ENCODE results near the gene TTC33. TPM values are rescaled to one million over a fixed set of nuclear protein-coding genes. Genes with fewer than 3 reads are reported as not detected.
"Not testable (repeated sequence)": the region's sequence is repeated elsewhere in the genome, so short reads cannot be mapped to it uniquely, and the experiment has no call there.

Gene TTC33
- polyA plus RNA-seq, 1 donor from 2014 or later = 73.5 TPM

DNA sequence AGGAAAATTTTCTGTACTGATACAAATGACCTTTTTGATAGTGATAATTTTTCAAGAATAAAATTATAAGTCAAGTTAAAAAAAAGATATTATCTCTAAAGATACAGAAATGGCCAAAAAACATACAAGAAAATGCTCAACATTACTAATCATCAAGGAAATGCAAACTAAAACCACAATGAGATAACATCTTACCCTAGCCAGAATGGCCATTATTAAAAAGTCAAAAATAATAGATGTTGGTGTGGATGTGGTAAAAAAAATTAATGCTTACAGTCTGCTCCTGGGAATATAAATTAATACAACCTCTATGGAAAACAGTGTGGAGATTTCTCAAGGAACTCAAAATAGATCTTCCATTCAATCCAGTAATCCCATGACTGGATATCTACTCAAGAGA lies 99.0 kb downstream of the TTC33 start:
- no peak overlapping the region for H3K4me3 ChIP-seq (ENCODE audit: low read length)
- H3K27ac ChIP-seq (ENCODE audit: low read length) = no peak overlapping the region
- H3F3A ChIP-seq (ENCODE audit: insufficient read depth, low read length, poor library complexity, severe bottlenecking) = no peaks in the 10 kb centered on the region
- H3K9me3 ChIP-seq (ENCODE audit: low read length) = no peaks in the 10 kb centered on the region
- H3K36me3 ChIP-seq (ENCODE audit: insufficient read depth, low read length) = no peaks in the 10 kb centered on the region
- H3K9me2 ChIP-seq (ENCODE audit: insufficient read depth, low read length) = no peaks in the 10 kb centered on the region
- H2AFZ ChIP-seq (ENCODE audit: low read depth, low read length) = no peak overlapping the region
- H3K9ac ChIP-seq (ENCODE audit: low read length) = no peak overlapping the region
- no peak overlapping the region for H3K4me2 ChIP-seq (ENCODE audit: low read length)
- no peaks in the 10 kb centered on the region for H4K20me1 ChIP-seq (ENCODE audit: insufficient read depth)
- H3K79me2 ChIP-seq (replicated peaks; ENCODE audit: insufficient read depth, low read length) = no peaks in the 10 kb centered on the region
- no peaks in the 10 kb centered on the region for H3K27me3 ChIP-seq (ENCODE audit: insufficient read depth, low read depth, low read length)
- TF ChIP-seq EP300 (conservative IDR thresholded peaks at IDR 0.05; ENCODE audit: poor library complexity, severe bottlenecking) (no peak), MXI1 (conservative IDR thresholded peaks at IDR 0.05; ENCODE audit: poor library complexity, severe bottlenecking) (no peak), CTCF (IDR thresholded peaks at IDR 0.05; ENCODE audit: poor library complexity, severe bottlenecking) (no peak), RAD21 (conservative IDR thresholded peaks at IDR 0.05) (no peak), REST (IDR thresholded peaks at IDR 0.05; ENCODE audit: borderline replicate concordance) (no peak), POLR2AphosphoS5 (IDR thresholded peaks at IDR 0.05) (no peak), TAF1 (IDR thresholded peaks at IDR 0.05; ENCODE audit: low read depth) (no peak), EZH2 (IDR thresholded peaks at IDR 0.05; ENCODE audit: borderline replicate concordance, insufficient read depth, low read length, poor library complexity, severe bottlenecking) (no peak), SMC3 (conservative IDR thresholded peaks at IDR 0.05; ENCODE audit: poor library complexity) (no peak)

DNA sequence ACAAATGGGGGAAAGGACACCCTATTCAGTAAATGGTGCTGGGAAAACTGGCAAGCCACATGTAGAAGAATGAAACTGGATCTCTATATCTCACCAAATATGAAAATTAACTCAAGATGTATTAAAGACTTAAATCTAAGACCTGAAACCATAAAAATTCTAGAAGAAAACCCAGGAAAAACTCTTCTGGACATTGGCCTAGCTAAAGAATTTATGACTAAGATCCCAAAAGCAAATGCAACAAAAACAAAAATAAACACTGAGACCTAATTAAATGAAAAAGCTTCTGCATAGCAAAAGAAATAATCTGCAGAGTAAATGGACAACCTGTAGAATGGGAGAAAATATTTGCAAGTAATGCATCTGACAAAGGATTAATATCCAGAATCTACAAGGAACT lies 99.7 kb downstream of the TTC33 start:
- H3K27ac ChIP-seq (ENCODE audit: low read length); H3K9me3 ChIP-seq (ENCODE audit: low read length); H3K79me2 ChIP-seq (replicated peaks; ENCODE audit: insufficient read depth, low read length); H2AFZ ChIP-seq (ENCODE audit: low read depth, low read length); H3K27me3 ChIP-seq (ENCODE audit: insufficient read depth, low read depth, low read length); H3K4me2 ChIP-seq (ENCODE audit: low read length); H3K9me2 ChIP-seq (ENCODE audit: insufficient read depth, low read length); H3F3A ChIP-seq (ENCODE audit: insufficient read depth, low read length, poor library complexity, severe bottlenecking); H3K4me3 ChIP-seq (ENCODE audit: low read length); H3K36me3 ChIP-seq (ENCODE audit: insufficient read depth, low read length); H3K9ac ChIP-seq (ENCODE audit: low read length); H4K20me1 ChIP-seq (ENCODE audit: insufficient read depth): not testable (repeated sequence)

DNA sequence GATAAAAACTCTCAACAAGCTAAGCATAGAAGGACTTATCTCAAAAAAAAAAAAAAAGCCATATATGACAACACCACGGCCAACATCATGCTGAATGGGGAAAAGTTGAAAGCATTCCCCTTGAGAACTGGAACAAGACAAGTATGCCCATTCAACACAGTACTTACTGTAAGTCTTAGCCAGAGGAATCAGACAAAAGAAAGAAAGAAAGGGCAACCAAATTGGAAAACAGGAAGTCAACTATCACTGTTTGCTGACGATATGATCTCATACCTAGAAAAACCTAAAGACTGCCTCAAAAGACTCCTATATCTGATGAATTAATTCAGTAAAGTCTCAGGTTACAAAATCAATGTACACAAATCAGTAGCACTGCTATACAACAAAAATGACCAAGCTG lies 100.6 kb downstream of the TTC33 start:
- no peaks in the 10 kb centered on the region for H3K36me3 ChIP-seq (ENCODE audit: insufficient read depth, low read length)
- no peak overlapping the region for H3K9ac ChIP-seq (ENCODE audit: low read length)
- H3K9me3 ChIP-seq (ENCODE audit: low read length) = no peaks in the 10 kb centered on the region
- no peaks in the 10 kb centered on the region for H4K20me1 ChIP-seq (ENCODE audit: insufficient read depth)
- no peak overlapping the region for H3K27ac ChIP-seq (ENCODE audit: low read length)
- no peak overlapping the region for H3K4me2 ChIP-seq (ENCODE audit: low read length)
- H3F3A ChIP-seq (ENCODE audit: insufficient read depth, low read length, poor library complexity, severe bottlenecking) = no peaks in the 10 kb centered on the region
- H3K9me2 ChIP-seq (ENCODE audit: insufficient read depth, low read length) = no peaks in the 10 kb centered on the region
- H3K79me2 ChIP-seq (replicated peaks; ENCODE audit: insufficient read depth, low read length) = no peaks in the 10 kb centered on the region
- no peak for TF ChIP-seq RAD21 (conservative IDR thresholded peaks at IDR 0.05)
- TF ChIP-seq REST (IDR thresholded peaks at IDR 0.05; ENCODE audit: borderline replicate concordance) = no peak
- no peak for TF ChIP-seq POLR2AphosphoS5 (IDR thresholded peaks at IDR 0.05)
- TF ChIP-seq MXI1 (conservative IDR thresholded peaks at IDR 0.05; ENCODE audit: poor library complexity, severe bottlenecking) = no peak
- TF ChIP-seq EZH2 (IDR thresholded peaks at IDR 0.05; ENCODE audit: borderline replicate concordance, insufficient read depth, low read length, poor library complexity, severe bottlenecking) = no peak
- no peak for TF ChIP-seq SMC3 (conservative IDR thresholded peaks at IDR 0.05; ENCODE audit: poor library complexity)
- no peak for TF ChIP-seq EP300 (conservative IDR thresholded peaks at IDR 0.05; ENCODE audit: poor library complexity, severe bottlenecking)
- no peak for TF ChIP-seq TAF1 (IDR thresholded peaks at IDR 0.05; ENCODE audit: low read depth)
- no peak for TF ChIP-seq CTCF (IDR thresholded peaks at IDR 0.05; ENCODE audit: poor library complexity, severe bottlenecking)
- no peaks in the 10 kb centered on the region for H3K27me3 ChIP-seq (ENCODE audit: insufficient read depth, low read depth, low read length)
- H3K4me3 ChIP-seq (ENCODE audit: low read length) = no peak overlapping the region
- H2AFZ ChIP-seq (ENCODE audit: low read depth, low read length) = no peak overlapping the region

All from neural cell (in vitro differentiated cells).